SHP77 (cell line): ENCODE results near the gene MLLT6.

ENCODE experiments used
- DNase-seq, 2 experiments: peaks; one replicate each; lab custom pipeline; 2025; lab: John Stamatoyannopoulos, UW

MLLT6 gene

GRCh38 chr17:38727736-38728135, 22.7 kb downstream of the MLLT6 start:
- DNase-seq: no peak

GRCh38 chr17:38728290-38728831, 23.3 kb downstream of the MLLT6 start:
- no peak for DNase-seq

GRCh38 chr17:38729368-38729885, 24.4 kb downstream of the MLLT6 start:
- DNase-seq: no peak

- peak; percentile 62 to 85 for DNase-seq
These were observed 24.9 kb downstream of the MLLT6 start, which contains the start of gene CISD3 for GRCh38 chr17:38729886-38730525. CISD3 (plus strand) TSS chr17:38730341; CDS start chr17:38730359, 18 bp downstream.

- peak; percentile 71 to 72 for DNase-seq
These were observed 25.7 kb downstream of the MLLT6 start for GRCh38 chr17:38730526-38731379.

GRCh38 chr17:38731526-38732294, 26.6 kb downstream of the MLLT6 start:
- DNase-seq: no peak

- DNase-seq: no peak
These were observed 27.6 kb downstream of the MLLT6 start for GRCh38 chr17:38732376-38733281.

- no peak for DNase-seq
These were observed 28.4 kb downstream of the MLLT6 start for GRCh38 chr17:38733282-38733981.

GRCh38 chr17:38733982-38734973, 29.2 kb downstream of the MLLT6 start:
- no peak for DNase-seq

GRCh38 chr17:38735161-38735997, 30.3 kb downstream of the MLLT6 start:
- peak; percentile 29 to 30 for DNase-seq

GRCh38 chr17:38738007-38738662, 33.1 kb downstream of the MLLT6 start:
- DNase-seq: no peak

- DNase-seq: no peak
These were observed 33.6 kb downstream of the MLLT6 start for GRCh38 chr17:38738686-38739085.

GRCh38 chr17:38739305-38739704, 34.2 kb downstream of the MLLT6 start:
- no peak for DNase-seq

GRCh38 chr17:38740044-38740443, 35.0 kb downstream of the MLLT6 start:
- no peak for DNase-seq

- DNase-seq: no peak
These were observed 35.7 kb downstream of the MLLT6 start for GRCh38 chr17:38740806-38741205.

GRCh38 chr17:38741461-38741860, 36.4 kb downstream of the MLLT6 start:
- no peak for DNase-seq

- no peak for DNase-seq
These were observed 36.9 kb downstream of the MLLT6 start for GRCh38 chr17:38741921-38742410.
